GM18951 (cell line): ENCODE results near the gene IFI6.
A peak's percentile ranks its signal among the peaks of the same experiment; 100 is the strongest.

Source experiments
- POLR2A ChIP-seq: IDR thresholded peaks from 4 replicates; pipeline ENCODE4 v1.6.1; 2011; ENCODE audit warnings: mild to moderate bottlenecking; ENCODE audit not compliant: insufficient read length, insufficient read depth; ENCODE audit errors: extremely low read depth
- in situ Hi-C: fragments of 300-500 bp; cut with MboI; formaldehyde crosslinking; loops from one replicate; pipeline ENCODE4 v1.12.0; 2022; ENCODE audit warnings: low sequenced_read_pairs, mixed read lengths, inconsistent platforms; ENCODE audit not compliant: unreplicated experiment

The IFI6 gene

DNA sequence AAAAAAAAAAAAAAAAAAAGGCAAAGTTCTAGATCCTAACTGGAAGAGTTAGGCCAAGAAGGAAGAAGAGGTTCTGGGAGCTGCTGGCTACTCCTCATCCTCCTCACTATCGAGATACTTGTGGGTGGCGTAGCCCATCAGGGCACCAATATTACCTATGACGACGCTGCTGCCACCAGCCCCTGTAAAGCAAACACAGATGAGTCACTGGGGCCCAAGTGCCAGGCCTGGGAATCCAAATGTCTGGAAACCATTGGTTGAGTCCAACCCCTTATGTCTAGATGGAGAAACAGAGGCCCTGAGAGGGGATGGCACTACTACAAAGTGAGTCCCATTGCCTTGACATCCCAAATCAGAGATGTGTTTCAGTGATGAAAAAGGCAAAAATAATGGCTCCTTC lies 5.7 kb downstream of the IFI6 start:
- in situ Hi-C loops, result loop anchor here (5.0 kb wide), 1 partner anchor 59 kb away; no protein-coding TSS in a partner anchor
- TF ChIP-seq POLR2A, result no peak

- in situ Hi-C loops, result loop anchor here (5.0 kb wide), 1 partner anchor 58 kb away; no protein-coding TSS in a partner anchor
- no peak for TF ChIP-seq POLR2A
Measured at GRCh38 chr1:27665016-27665651, 6.9 kb downstream of the IFI6 start.

DNA sequence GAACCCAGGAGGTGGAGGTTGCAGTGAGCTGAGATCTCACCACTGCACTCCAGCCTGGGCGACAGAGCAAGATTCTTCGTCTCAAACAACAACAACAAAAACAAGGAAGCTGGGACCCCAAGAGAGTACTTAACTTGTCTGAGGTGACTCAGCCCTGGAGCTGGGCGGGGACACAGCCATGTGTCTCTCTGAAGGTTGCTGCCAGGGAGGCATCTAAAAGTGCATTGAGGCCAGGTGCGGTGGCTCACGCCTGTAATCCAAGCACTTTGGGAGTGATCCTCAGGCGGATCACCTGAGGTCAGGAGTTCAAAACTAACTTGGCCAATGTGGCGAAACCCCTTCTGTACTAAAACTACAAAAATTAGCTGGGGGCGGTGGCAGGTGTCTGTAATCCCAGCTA lies 7.7 kb downstream of the IFI6 start:
- in situ Hi-C loops, result no loop called here
- TF ChIP-seq POLR2A, result no peak

DNA sequence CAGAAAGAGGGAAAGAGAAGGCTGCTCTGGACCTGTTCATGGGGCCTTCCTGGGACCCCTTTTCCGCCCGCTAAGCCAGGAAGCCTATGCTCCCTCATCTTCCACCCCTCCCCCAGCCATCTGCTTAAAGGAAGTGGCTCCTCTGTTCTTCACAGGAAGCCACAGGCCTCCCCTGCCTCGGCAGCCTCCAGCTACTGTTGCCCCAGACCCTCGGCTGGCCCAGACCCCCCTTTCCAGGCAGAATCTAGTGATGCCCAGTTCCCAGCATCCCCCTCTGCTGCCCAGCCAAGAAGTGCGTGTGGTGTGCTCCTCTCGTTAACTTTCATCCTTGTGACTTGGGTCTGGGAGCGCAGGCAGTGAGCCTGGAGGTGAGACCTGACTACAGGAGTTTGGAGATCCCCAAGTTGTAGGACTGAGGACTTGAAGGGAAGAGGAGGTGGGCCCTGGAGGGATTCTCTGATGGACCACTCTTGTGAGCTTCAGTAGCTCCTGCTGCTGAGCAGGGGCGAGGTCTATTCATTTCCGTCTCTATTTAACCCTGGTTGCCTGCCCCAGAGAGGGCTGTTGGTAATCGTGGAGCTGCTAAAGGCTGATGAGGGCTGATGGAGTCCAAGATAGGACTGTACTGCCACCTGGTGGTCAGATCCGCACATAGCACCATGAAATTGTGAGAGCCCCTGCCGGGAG lies 9.1 kb downstream of the IFI6 start:
- peak; percentile 38 for TF ChIP-seq POLR2A
- in situ Hi-C loops, result no loop called here

GRCh38 chr1:27662261-27662660 lies 9.7 kb downstream of the IFI6 start:
- TF ChIP-seq POLR2A, result no peak
- in situ Hi-C loops, result no loop called here

DNA sequence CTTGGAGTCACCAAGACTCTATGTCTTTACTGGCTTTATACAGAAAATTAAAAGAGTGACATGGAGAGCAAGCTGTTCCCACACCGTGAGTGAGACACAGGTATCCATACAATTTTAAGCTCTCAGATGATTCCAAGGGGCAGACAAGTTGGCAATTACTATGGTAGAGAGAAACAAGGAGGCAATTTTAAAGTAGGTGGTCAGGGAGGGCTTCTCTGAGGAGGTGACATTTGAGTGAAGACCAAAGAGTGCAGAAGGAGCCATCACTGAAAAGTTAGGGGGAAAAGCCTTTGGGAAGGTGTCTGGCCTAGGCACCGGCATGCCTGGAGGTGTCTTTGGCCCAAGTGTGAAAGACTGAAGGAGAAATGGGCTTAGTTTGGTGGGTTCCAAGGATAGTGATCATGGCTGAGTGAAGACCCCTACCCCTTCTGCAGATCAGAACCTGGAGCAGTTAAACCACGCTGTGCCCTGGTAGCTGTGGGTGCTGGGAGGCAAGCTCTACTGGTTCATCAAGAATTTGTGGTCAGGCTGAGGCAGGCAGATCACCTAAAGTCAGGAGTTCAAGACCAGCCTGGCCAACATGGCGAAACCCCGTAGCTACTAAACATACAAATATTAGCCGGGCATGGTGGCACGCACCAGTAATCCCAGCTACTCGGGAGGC lies 10.4 kb downstream of the IFI6 start:
- in situ Hi-C loops, result no loop called here
- no peak for TF ChIP-seq POLR2A

DNA sequence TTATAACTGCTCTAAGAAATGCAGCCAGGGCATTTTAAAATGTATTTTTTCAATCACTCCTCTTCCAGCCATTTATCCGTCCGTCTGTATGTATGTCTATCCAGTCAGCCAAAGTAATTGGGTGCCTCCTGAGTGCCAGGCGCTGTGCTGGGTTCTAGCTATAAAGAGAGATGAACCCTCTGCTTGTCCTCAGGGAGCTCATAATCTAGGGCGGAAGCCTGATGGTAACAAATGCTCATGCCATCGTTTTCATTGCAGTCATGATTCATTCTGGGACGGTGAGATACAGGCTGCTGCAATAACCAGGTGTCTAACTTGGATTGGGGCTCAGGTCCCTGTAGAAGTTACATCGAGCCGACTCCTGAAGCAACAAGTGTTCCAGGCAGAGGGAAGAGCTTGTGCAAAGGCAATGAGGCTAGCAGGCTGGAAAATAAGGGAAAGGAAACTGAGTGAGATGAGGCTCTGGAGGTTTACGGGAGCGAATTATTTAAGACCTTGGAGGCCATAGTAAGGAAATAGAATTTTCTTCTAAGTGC lies 11.6 kb downstream of the IFI6 start:
- in situ Hi-C loops, result no loop called here

DNA sequence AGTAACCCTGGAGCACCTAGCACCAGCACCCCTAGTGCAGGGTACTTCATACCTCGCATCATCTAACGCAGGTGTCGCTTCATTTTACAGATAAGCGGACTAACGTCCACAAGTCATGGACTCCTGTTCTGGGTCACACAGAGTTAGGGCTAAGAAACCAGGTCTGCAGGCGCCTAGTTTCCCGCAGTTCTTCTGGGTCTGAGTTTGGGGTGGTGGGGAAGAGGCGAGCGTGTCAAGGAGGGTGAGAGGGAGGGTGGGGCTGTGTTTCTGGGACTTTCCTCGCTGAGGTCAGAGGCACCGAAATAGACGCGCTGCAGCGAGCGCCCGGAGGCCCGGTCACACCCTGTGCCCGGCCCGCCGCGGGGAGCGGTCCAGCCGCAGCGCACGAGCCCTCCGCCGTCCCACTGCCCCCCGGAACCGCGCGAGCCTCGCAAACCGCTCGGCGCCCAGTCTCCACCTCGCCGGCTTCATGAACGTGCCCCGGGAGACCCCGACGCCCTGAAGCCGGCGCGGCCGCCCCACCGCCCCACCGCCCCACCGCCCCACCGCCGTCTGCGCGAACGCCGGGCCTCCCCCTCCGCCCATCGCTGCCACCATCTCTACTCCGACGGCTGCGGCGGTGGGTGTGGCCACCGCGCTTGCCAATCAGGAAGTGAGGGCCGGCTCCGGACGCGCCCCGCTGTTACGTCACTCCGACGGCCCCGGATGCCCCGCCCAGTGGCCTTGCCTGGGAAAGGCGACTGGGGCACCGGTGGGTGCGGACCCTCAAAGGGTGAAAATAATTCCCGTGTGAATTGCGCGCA lies 12.3 kb downstream of the IFI6 start:
- in situ Hi-C loops, result no loop called here
- peak; percentile 69 for TF ChIP-seq POLR2A

More for the DNA sequence above, 11.6 kb downstream of the IFI6 start:
- no peak for TF ChIP-seq POLR2A

- in situ Hi-C loops, result no loop called here
- TF ChIP-seq POLR2A, result peak; percentile 6
Measured at GRCh38 chr1:27658951-27659496, 13.0 kb downstream of the IFI6 start.

DNA sequence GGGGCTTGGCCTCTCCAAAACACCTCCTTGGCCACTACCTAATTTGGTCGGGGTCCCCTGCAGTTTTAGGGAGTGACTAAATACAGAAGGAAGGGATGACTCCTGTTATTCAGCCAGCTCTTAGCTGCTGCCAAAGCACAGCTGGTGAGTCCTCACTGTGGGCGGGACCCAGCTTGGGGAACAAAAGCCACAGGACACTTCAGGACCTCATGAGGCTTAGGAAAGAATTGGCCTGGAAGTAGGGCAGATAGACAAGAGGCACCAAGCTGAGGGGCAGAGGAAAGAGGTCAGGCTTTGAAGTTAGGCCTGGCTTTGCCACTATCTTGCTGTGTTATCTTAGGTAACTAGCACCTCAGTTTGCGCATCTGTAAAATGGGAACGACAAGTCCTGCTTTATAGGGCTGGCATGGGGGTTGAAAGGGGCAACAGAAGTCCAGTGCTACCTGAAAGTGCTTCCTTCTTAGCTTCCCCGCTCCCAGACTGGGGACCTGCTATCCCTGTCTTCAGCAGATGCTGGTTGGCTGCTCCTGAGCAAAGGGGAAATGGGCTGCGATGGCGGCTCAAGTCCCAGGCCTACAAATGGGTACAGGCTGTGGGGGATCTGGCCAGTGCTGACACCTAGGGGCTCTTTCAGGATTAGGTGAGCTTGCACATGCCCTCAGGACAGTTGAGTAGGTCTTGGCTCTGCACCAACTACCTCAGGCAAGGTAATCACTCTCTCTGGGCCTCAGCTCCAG lies 15.7 kb downstream of the IFI6 start:
- TF ChIP-seq POLR2A, result no peak
- in situ Hi-C loops, result no loop called here

DNA sequence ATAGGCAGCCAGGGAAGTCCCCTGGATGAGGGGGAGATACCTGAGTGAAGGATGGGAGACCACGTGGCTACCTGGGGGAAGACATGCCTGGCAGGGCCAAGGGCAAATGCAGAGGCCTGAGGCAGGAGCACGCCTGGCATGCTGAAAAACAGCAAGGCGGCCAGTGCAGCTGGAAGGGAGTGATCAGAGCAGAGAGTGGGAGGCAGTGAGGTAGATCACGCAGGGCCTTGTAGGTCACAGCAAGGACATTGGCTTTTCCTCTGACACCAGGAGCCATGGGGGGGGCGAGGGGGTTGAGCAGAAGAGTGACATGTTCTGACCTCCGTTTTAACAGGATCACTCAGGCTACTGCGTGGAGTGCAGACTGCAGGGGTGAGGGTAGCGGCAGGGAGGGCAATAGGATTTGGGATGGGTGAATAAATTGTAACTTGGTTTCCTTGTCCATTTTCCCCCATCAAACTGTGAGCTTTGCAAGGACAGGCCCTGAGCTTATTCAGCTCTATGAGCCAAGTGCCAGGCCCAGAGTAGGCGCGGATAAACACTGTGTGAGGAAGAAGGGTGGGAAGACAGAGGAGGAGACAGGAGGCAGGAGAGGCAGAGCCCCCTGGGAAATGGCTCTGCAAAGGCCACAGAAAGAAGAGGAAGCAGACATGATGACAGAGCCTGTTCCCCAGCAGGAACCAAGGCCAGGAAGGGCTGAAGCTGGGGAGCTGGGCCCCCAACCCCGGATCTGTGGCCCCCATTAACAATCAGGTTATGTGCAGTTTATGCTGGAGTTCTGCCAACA lies 16.6 kb downstream of the IFI6 start:
- in situ Hi-C loops, result no loop called here
- no peak for TF ChIP-seq POLR2A
